C4-2B (cell line): ENCODE data around the gene DTHD1.

Source experiments
- CTCF ChIP-seq: fragments of 450-650 bp; conservative IDR thresholded peaks from 2 replicates; pipeline ENCODE4 v1.5.1; 2017; ENCODE audit warnings: mild to moderate bottlenecking
- ZFX ChIP-seq: fragments of 450-650 bp; IDR thresholded peaks from 2 replicates; pipeline ENCODE4 v1.6.1; 2017

GRCh38 chr4:36264207-36264826 lies 17.1 kb upstream of the DTHD1 start:
- TF ChIP-seq CTCF (no peak), ZFX (no peak)
